Suprapubic skin (tissue), 4 donors: Measurements from ENCODE around the gene SCN5A.

ENCODE experiments used
- CTCF ChIP-seq, 2 donors: fragments of 200-600 bp in 1 of 2; fragments of 450-650 bp in 1 of 2; sonication (generic) in 1 of 2; IDR thresholded peaks; one replicate each; pipeline ENCODE4 v1.5.1; 2016 to 2019; ENCODE audit warnings: antibody characterized with exemption in 2 of 2, mild to moderate bottlenecking in 1 of 2, moderate library complexity in 1 of 2
- EP300 ChIP-seq: sonication (generic); formaldehyde crosslinking; IDR thresholded peaks from one replicate; pipeline ENCODE4 v1.6.1; 2017; ENCODE audit warnings: antibody characterized with exemption
- POLR2A ChIP-seq, 2 donors: fragments of 450-650 bp; IDR thresholded peaks; one replicate each; pipeline ENCODE4 v1.6.1; 2017; ENCODE audit warnings: antibody characterized with exemption in 2 of 2, mild to moderate bottlenecking in 2 of 2, moderate library complexity in 2 of 2
- POLR2AphosphoS5 ChIP-seq, 3 donors: sonication (generic); formaldehyde crosslinking; IDR thresholded peaks; one replicate each; pipeline ENCODE4 v1.6.1; 2017; ENCODE audit warnings: antibody characterized with exemption in 3 of 3

GRCh38 chr3:38628835-38629234 is 20.7 kb downstream of the SCN5A start:
- TF ChIP-seq POLR2AphosphoS5 (IDR thresholded peaks at IDR 0.05) = no peak
- no peak for TF ChIP-seq CTCF (IDR thresholded peaks at IDR 0.05)
- no peak for TF ChIP-seq POLR2A (IDR thresholded peaks at IDR 0.05)
- TF ChIP-seq EP300 = no peak
